H1 (cell line): ENCODE data around the gene HORMAD2. TPM values are rescaled to one million over a fixed set of nuclear protein-coding genes. Genes with fewer than 3 reads are reported as not detected.

ENCODE experiments used
- KDM5A ChIP-seq: fragments of 200-600 bp; IDR thresholded peaks from 2 replicates; pipeline ENCODE4 v1.7.1; 2012; ENCODE audit warnings: mild to moderate bottlenecking, low read length, inconsistent platforms, mixed read lengths
- PHF8 ChIP-seq: fragments of 200-600 bp; sonication (generic); conservative IDR thresholded peaks from 2 replicates; pipeline ENCODE4 v1.7.1; 2012; ENCODE audit warnings: low read depth, mild to moderate bottlenecking, inconsistent platforms, low read length, moderate library complexity
- ZNF274 ChIP-seq: IDR thresholded peaks from 2 replicates; pipeline ENCODE4 v1.7.0; 2012; ENCODE audit warnings: low read length, borderline replicate concordance; ENCODE audit errors: extremely low read depth
- polyA plus RNA-seq, 7 experiments: library from polyadenylated mRNA; depleted of rRNA in 3 of 7; stranded (reverse) in 5 of 7; unstranded in 2 of 7; fragments of >200 nt in 5 of 7; fragments of 200-250 nt in 2 of 7; gene quantifications; 1 replicate in 5 of 7; 2 replicates in 1 of 7; 4 replicates in 1 of 7; pipeline versions ENCODE4 v1.2.1 to v1.2.3, GENCODE V29; 2011 to 2013; ENCODE audit warnings: missing spikeins in 2 of 7, mixed read lengths in 2 of 7
- total RNA-seq: library from RNA; stranded (reverse); fragmentation: NEBNext Ultra II Directional; extraction: Animal tissue kit (Norgen Biotek cat#: 25700); gene quantifications from 2 replicates; pipeline ENCODE4 v1.2.1, GENCODE V29; 2021
- TF ChIP-seq, protein P1 (sequence below): fragments of 300-600 bp; sonication (generic); IDR thresholded peaks from 2 replicates; pipeline ENCODE4 v1.7.1; 2012; ENCODE audit warnings: low read length, moderate library complexity, mild to moderate bottlenecking, inconsistent platforms; ENCODE audit not compliant: insufficient replicate concordance

The HORMAD2 gene
- total and polyA plus RNA-seq, 2 of the 8 experiments (the other 6 are each of a cell fraction or from before 2014, with no cell fraction given) = 0.03 TPM; not detected in 1

DNA sequence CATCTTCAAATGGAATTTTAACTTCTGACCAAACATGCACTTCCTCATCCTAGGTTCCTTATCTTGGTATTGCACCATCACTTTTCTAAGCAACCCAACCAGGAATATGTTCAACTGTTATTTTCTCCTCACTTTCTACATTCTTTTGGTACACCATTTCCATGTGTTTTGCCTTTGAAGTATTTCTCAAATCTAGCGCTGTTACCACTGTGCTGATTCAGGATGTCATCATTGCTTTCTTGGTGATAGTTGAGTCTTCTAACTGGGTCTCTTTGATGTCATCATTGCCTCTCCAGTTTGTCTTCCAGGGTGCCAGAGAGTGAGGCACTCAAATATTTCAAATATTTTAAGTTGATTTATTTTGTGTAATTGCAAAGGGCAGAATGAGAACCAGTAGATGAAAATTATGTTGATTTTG is 47.5 kb downstream of the HORMAD2 start (continued):
- TF ChIP-seq, protein P1, sequence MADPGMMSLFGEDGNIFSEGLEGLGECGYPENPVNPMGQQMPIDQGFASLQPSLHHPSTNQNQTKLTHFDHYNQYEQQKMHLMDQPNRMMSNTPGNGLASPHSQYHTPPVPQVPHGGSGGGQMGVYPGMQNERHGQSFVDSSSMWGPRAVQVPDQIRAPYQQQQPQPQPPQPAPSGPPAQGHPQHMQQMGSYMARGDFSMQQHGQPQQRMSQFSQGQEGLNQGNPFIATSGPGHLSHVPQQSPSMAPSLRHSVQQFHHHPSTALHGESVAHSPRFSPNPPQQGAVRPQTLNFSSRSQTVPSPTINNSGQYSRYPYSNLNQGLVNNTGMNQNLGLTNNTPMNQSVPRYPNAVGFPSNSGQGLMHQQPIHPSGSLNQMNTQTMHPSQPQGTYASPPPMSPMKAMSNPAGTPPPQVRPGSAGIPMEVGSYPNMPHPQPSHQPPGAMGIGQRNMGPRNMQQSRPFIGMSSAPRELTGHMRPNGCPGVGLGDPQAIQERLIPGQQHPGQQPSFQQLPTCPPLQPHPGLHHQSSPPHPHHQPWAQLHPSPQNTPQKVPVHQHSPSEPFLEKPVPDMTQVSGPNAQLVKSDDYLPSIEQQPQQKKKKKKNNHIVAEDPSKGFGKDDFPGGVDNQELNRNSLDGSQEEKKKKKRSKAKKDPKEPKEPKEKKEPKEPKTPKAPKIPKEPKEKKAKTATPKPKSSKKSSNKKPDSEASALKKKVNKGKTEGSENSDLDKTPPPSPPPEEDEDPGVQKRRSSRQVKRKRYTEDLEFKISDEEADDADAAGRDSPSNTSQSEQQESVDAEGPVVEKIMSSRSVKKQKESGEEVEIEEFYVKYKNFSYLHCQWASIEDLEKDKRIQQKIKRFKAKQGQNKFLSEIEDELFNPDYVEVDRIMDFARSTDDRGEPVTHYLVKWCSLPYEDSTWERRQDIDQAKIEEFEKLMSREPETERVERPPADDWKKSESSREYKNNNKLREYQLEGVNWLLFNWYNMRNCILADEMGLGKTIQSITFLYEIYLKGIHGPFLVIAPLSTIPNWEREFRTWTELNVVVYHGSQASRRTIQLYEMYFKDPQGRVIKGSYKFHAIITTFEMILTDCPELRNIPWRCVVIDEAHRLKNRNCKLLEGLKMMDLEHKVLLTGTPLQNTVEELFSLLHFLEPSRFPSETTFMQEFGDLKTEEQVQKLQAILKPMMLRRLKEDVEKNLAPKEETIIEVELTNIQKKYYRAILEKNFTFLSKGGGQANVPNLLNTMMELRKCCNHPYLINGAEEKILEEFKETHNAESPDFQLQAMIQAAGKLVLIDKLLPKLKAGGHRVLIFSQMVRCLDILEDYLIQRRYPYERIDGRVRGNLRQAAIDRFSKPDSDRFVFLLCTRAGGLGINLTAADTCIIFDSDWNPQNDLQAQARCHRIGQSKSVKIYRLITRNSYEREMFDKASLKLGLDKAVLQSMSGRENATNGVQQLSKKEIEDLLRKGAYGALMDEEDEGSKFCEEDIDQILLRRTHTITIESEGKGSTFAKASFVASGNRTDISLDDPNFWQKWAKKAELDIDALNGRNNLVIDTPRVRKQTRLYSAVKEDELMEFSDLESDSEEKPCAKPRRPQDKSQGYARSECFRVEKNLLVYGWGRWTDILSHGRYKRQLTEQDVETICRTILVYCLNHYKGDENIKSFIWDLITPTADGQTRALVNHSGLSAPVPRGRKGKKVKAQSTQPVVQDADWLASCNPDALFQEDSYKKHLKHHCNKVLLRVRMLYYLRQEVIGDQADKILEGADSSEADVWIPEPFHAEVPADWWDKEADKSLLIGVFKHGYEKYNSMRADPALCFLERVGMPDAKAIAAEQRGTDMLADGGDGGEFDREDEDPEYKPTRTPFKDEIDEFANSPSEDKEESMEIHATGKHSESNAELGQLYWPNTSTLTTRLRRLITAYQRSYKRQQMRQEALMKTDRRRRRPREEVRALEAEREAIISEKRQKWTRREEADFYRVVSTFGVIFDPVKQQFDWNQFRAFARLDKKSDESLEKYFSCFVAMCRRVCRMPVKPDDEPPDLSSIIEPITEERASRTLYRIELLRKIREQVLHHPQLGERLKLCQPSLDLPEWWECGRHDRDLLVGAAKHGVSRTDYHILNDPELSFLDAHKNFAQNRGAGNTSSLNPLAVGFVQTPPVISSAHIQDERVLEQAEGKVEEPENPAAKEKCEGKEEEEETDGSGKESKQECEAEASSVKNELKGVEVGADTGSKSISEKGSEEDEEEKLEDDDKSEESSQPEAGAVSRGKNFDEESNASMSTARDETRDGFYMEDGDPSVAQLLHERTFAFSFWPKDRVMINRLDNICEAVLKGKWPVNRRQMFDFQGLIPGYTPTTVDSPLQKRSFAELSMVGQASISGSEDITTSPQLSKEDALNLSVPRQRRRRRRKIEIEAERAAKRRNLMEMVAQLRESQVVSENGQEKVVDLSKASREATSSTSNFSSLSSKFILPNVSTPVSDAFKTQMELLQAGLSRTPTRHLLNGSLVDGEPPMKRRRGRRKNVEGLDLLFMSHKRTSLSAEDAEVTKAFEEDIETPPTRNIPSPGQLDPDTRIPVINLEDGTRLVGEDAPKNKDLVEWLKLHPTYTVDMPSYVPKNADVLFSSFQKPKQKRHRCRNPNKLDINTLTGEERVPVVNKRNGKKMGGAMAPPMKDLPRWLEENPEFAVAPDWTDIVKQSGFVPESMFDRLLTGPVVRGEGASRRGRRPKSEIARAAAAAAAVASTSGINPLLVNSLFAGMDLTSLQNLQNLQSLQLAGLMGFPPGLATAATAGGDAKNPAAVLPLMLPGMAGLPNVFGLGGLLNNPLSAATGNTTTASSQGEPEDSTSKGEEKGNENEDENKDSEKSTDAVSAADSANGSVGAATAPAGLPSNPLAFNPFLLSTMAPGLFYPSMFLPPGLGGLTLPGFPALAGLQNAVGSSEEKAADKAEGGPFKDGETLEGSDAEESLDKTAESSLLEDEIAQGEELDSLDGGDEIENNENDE = no peak
- TF ChIP-seq PHF8 (no peak), KDM5A (no peak), ZNF274 (no peak)
